ENCODE data around the gene TMEM151A.

Gene TMEM151A

GRCh38 chr11:66324664-66325063, 33.0 kb downstream of the TMEM151A start:
- peaks cover 43 to 49% of the 10 kb centered on the region in 2 experiments for H3K4me1 ChIP-seq (ENCODE audit: control insufficient read depth in 1 of 2, insufficient read depth in 2 of 2, low read length in 2 of 2)
- no peak overlapping the region for H3K23ac ChIP-seq (ENCODE audit: low read length)
- peak overlapping the region; percentile 36 for H2BK120ac ChIP-seq (ENCODE audit: insufficient read depth, low read length, poor library complexity)
- H3K9ac ChIP-seq (ENCODE audit: low read length), result no peak overlapping the region
- H2AFZ ChIP-seq (ENCODE audit: insufficient read depth, low read length, poor library complexity), result no peak overlapping the region
- H3K18ac ChIP-seq (ENCODE audit: low read length), result peak overlapping the region; percentile 36
- H2BK12ac ChIP-seq (ENCODE audit: low read length), result peak overlapping the region; percentile 66
- H3K79me2 ChIP-seq (ENCODE audit: control insufficient read depth, insufficient read depth, low read length, poor library complexity), result peaks cover 2% of the 10 kb centered on the region
- peak overlapping the region; percentile 34 for H4K8ac ChIP-seq (ENCODE audit: low read depth, low read length)
- H3K36me3 ChIP-seq (ENCODE audit: control insufficient read depth in 1 of 2, insufficient read depth in 2 of 2, low read length in 2 of 2), result no peaks in the 10 kb centered on the region
- H3K4me2 ChIP-seq (ENCODE audit: low read length), result no peak overlapping the region
- peak overlapping the region; percentile 47 for H3K14ac ChIP-seq (ENCODE audit: low read length)
- no peak overlapping the region for H4K12ac ChIP-seq (ENCODE audit: low read depth, low read length)
- WGBS (ENCODE audit: extremely low coverage, insufficient coverage, insufficient read length), result no CpG with 5 or more reads among the region's 10 CpGs
- no peaks in the 10 kb centered on the region for H3K27me3 ChIP-seq (ENCODE audit: insufficient read depth, low read length)
- H2AK5ac ChIP-seq (ENCODE audit: low read length), result peak overlapping the region; percentile 40
- peak overlapping the region; percentile 1 for H3K4ac ChIP-seq (ENCODE audit: low read depth, low read length)
- H3K79me1 ChIP-seq (ENCODE audit: low read length), result peaks cover 23% of the 10 kb centered on the region
- peak overlapping the region; percentile 19 for H2BK5ac ChIP-seq (ENCODE audit: low read depth, low read length, poor library complexity)
- H3K9me3 ChIP-seq (ENCODE audit: insufficient read depth, low read depth, low read length), result peaks cover 4% of the 10 kb centered on the region
- no peak overlapping the region for H3K27ac ChIP-seq (ENCODE audit: low read depth, low read length)
- H4K91ac ChIP-seq (ENCODE audit: low read depth, low read length), result peak overlapping the region; percentile 83
- no peak for DNase-seq
- H3K4me3 ChIP-seq (ENCODE audit: low read depth, low read length), result no peak overlapping the region

GRCh38 chr11:66325263-66325671, 33.6 kb downstream of the TMEM151A start:
- Histone ChIP-seq H3K27ac (ENCODE audit: low read depth, low read length) (no peak overlapping the region), H3K9me3 (ENCODE audit: insufficient read depth, low read depth, low read length) (peaks cover 4% of the 10 kb centered on the region), H3K23ac (ENCODE audit: low read length) (no peak overlapping the region), H4K91ac (ENCODE audit: low read depth, low read length) (peak overlapping the region; percentile 83), H3K79me2 (ENCODE audit: control insufficient read depth, insufficient read depth, low read length, poor library complexity) (peaks cover 2% of the 10 kb centered on the region), H3K36me3 (ENCODE audit: control insufficient read depth in 1 of 2, insufficient read depth in 2 of 2, low read length in 2 of 2) (no peaks in the 10 kb centered on the region), H3K4me3 (ENCODE audit: low read depth, low read length) (no peak overlapping the region), H3K79me1 (ENCODE audit: low read length) (peaks cover 23% of the 10 kb centered on the region), H2AFZ (ENCODE audit: insufficient read depth, low read length, poor library complexity) (no peak overlapping the region), H4K8ac (ENCODE audit: low read depth, low read length) (peak overlapping the region; percentile 34), H3K14ac (ENCODE audit: low read length) (peak overlapping the region; percentile 34), H3K18ac (ENCODE audit: low read length) (peak overlapping the region; percentile 36), H2BK12ac (ENCODE audit: low read length) (peak overlapping the region; percentile 73), H3K4me2 (ENCODE audit: low read length) (no peak overlapping the region), H2BK5ac (ENCODE audit: low read depth, low read length, poor library complexity) (no peak overlapping the region), H4K12ac (ENCODE audit: low read depth, low read length) (no peak overlapping the region), H3K27me3 (ENCODE audit: insufficient read depth, low read length) (no peaks in the 10 kb centered on the region), H3K4me1 (ENCODE audit: control insufficient read depth in 1 of 2, insufficient read depth in 2 of 2, low read length in 2 of 2) (peaks cover 43 to 49% of the 10 kb centered on the region in 2 experiments), H2BK120ac (ENCODE audit: insufficient read depth, low read length, poor library complexity) (peak overlapping the region; percentile 40), H3K9ac (ENCODE audit: low read length) (no peak overlapping the region), H3K4ac (ENCODE audit: low read depth, low read length) (no peak overlapping the region), H2AK5ac (ENCODE audit: low read length) (peak overlapping the region; percentile 2)
- WGBS (ENCODE audit: extremely low coverage, insufficient coverage, insufficient read length), result no CpG with 5 or more reads among the region's 8 CpGs
- no peak for DNase-seq

- Histone ChIP-seq H2AFZ (ENCODE audit: insufficient read depth, low read length, poor library complexity) (no peak overlapping the region), H2BK5ac (ENCODE audit: low read depth, low read length, poor library complexity) (peak overlapping the region; percentile 18), H4K8ac (ENCODE audit: low read depth, low read length) (peak overlapping the region; percentile 55), H3K79me2 (ENCODE audit: control insufficient read depth, insufficient read depth, low read length, poor library complexity) (peaks cover 2% of the 10 kb centered on the region), H3K9ac (ENCODE audit: low read length) (no peak overlapping the region), H3K9me3 (ENCODE audit: insufficient read depth, low read depth, low read length) (peaks cover 4% of the 10 kb centered on the region), H4K91ac (ENCODE audit: low read depth, low read length) (peak overlapping the region; percentile 92), H3K27ac (ENCODE audit: low read depth, low read length) (peak overlapping the region; percentile 54), H3K18ac (ENCODE audit: low read length) (peak overlapping the region; percentile 42), H3K4me3 (ENCODE audit: low read depth, low read length) (no peak overlapping the region), H3K14ac (ENCODE audit: low read length) (peak overlapping the region; percentile 47), H3K4me1 (ENCODE audit: control insufficient read depth in 1 of 2, insufficient read depth in 2 of 2, low read length in 2 of 2) (peaks cover 43 to 49% of the 10 kb centered on the region in 2 experiments), H3K79me1 (ENCODE audit: low read length) (peaks cover 23% of the 10 kb centered on the region), H2AK5ac (ENCODE audit: low read length) (peak overlapping the region; percentile 83), H3K27me3 (ENCODE audit: insufficient read depth, low read length) (no peaks in the 10 kb centered on the region), H3K23ac (ENCODE audit: low read length) (no peak overlapping the region), H2BK12ac (ENCODE audit: low read length) (peak overlapping the region; percentile 53), H3K4me2 (ENCODE audit: low read length) (no peak overlapping the region), H4K12ac (ENCODE audit: low read depth, low read length) (no peak overlapping the region), H2BK120ac (ENCODE audit: insufficient read depth, low read length, poor library complexity) (peak overlapping the region; percentile 75), H3K36me3 (ENCODE audit: control insufficient read depth in 1 of 2, insufficient read depth in 2 of 2, low read length in 2 of 2) (no peaks in the 10 kb centered on the region), H3K4ac (ENCODE audit: low read depth, low read length) (peak overlapping the region; percentile 41)
- WGBS (ENCODE audit: extremely low coverage, insufficient coverage, insufficient read length), result no CpG with 5 or more reads among the region's 21 CpGs
- no peak for DNase-seq
Observed at GRCh38 chr11:66326261-66327111, 34.8 kb downstream of the TMEM151A start.

- no peak overlapping the region for H2AFZ ChIP-seq (ENCODE audit: insufficient read depth, low read length, poor library complexity)
- no peak overlapping the region for H3K4me2 ChIP-seq (ENCODE audit: low read length)
- H3K4ac ChIP-seq (ENCODE audit: low read depth, low read length), result peak overlapping the region; percentile 61
- H3K9ac ChIP-seq (ENCODE audit: low read length), result no peak overlapping the region
- H3K9me3 ChIP-seq (ENCODE audit: insufficient read depth, low read depth, low read length), result peaks cover 4% of the 10 kb centered on the region
- peak overlapping the region; percentile 1 for H2BK5ac ChIP-seq (ENCODE audit: low read depth, low read length, poor library complexity)
- no peak overlapping the region for H3K23ac ChIP-seq (ENCODE audit: low read length)
- peak overlapping the region; percentile 54 for H3K27ac ChIP-seq (ENCODE audit: low read depth, low read length)
- H3K79me2 ChIP-seq (ENCODE audit: control insufficient read depth, insufficient read depth, low read length, poor library complexity), result peaks cover 2% of the 10 kb centered on the region
- H3K4me1 ChIP-seq (ENCODE audit: control insufficient read depth in 1 of 2, insufficient read depth in 2 of 2, low read length in 2 of 2), result peaks cover 43 to 49% of the 10 kb centered on the region in 2 experiments
- peak overlapping the region; percentile 58 for H2BK12ac ChIP-seq (ENCODE audit: low read length)
- H3K14ac ChIP-seq (ENCODE audit: low read length), result peak overlapping the region; percentile 29
- peaks cover 23% of the 10 kb centered on the region for H3K79me1 ChIP-seq (ENCODE audit: low read length)
- peak overlapping the region; percentile 37 for H4K8ac ChIP-seq (ENCODE audit: low read depth, low read length)
- H3K4me3 ChIP-seq (ENCODE audit: low read depth, low read length), result no peak overlapping the region
- H2AK5ac ChIP-seq (ENCODE audit: low read length), result peak overlapping the region; percentile 55
- WGBS (ENCODE audit: extremely low coverage, insufficient coverage, insufficient read length), result no CpG with 5 or more reads among the region's 10 CpGs
- no peak for DNase-seq
- peaks cover 0 to 3% of the 10 kb centered on the region in 2 experiments for H3K36me3 ChIP-seq (ENCODE audit: control insufficient read depth in 1 of 2, insufficient read depth in 2 of 2, low read length in 2 of 2)
- H4K12ac ChIP-seq (ENCODE audit: low read depth, low read length), result no peak overlapping the region
- H3K18ac ChIP-seq (ENCODE audit: low read length), result peak overlapping the region; percentile 63
- peak overlapping the region; percentile 92 for H4K91ac ChIP-seq (ENCODE audit: low read depth, low read length)
- no peaks in the 10 kb centered on the region for H3K27me3 ChIP-seq (ENCODE audit: insufficient read depth, low read length)
- H2BK120ac ChIP-seq (ENCODE audit: insufficient read depth, low read length, poor library complexity), result peak overlapping the region; percentile 65
Observed at GRCh38 chr11:66327171-66328030, 35.7 kb downstream of the TMEM151A start.

Measured in trophoblast cell (in vitro differentiated cells and primary cell).